A549 (cell line): ENCODE results near the gene ATRAID. TPM values are rescaled to one million over a fixed set of nuclear protein-coding genes. Genes with fewer than 3 reads are reported as not detected.

Experiments used
- ATAC-seq, 2 experiments: fragments of 200-7000 bp in 1 of 2; fragments of >200 bp in 1 of 2; cut with Nextera tagmentation in 1 of 2; cut with Tn5 transposase in 1 of 2; 3 replicates each; pipeline versions ENCODE4 v1.8.0 to v1.9.1; 2018 to 2020; ENCODE audit warnings: mild to moderate bottlenecking in 1 of 2, moderate library complexity in 1 of 2
- CTCF ChIA-PET: fragments of 300-600 bp; sonication (Branson Sonifier 250); formaldehyde crosslinking; extraction: SDS; loops from one replicate; lab custom pipeline; 2021; ENCODE audit warnings: antibody characterized with exemption, inconsistent platforms; lab: Yijun Ruan, JAX
- POLR2A ChIA-PET: fragments of 350-600 bp; formaldehyde crosslinking; extraction: SDS; loops from one replicate; lab custom pipeline; 2021; ENCODE audit warnings: antibody characterized with exemption, inconsistent platforms; lab: Yijun Ruan, JAX
- DNase-seq, 2 experiments: peaks; one replicate each; pipeline versions ENCODE4 v3.0.0 to v3.0.0-alpha.2; 2011 to 2016; ENCODE audit warnings: low read depth in 1 of 2, low spot score in 1 of 2
- FAIRE-seq: peaks from 2 replicates; lab custom pipeline; 2011; peaks lifted over from hg19 to GRCh38; lab: Jason Lieb, UNC
- H3K27ac ChIP-seq, 2 experiments: fragments of >200 bp; sonication (Bioruptor Twin); formaldehyde crosslinking; 3 replicates each; pipeline ENCODE4 v1.5.1; 2016 to 2017
- H3K4me1 ChIP-seq: fragments of >200 bp; sonication (Bioruptor Twin); formaldehyde crosslinking; 3 replicates; pipeline ENCODE4 v1.6.1; 2016
- H3K4me2 ChIP-seq: fragments of >200 bp; sonication (Bioruptor Twin); formaldehyde crosslinking; 3 replicates; pipeline ENCODE4 v1.6.1; 2016
- H3K4me3 ChIP-seq: fragments of >200 bp; sonication (Bioruptor Twin); formaldehyde crosslinking; 3 replicates; pipeline ENCODE4 v1.5.1; 2016
- H3K9me3 ChIP-seq: fragments of >200 bp; sonication (Bioruptor Twin); formaldehyde crosslinking; 3 replicates; pipeline ENCODE4 v1.6.1; 2016
- BHLHE40 ChIP-seq: IDR thresholded peaks from 2 replicates; pipeline ENCODE4 v1.6.1; 2012; ENCODE audit warnings: low read depth, low read length, inconsistent platforms
- CBX8 ChIP-seq: fragments of 200-600 bp; sonication (generic); IDR thresholded peaks from 2 replicates; pipeline ENCODE4 v1.6.1; 2016
- CEBPB ChIP-seq, 2 experiments: fragments of >200 bp in 1 of 2; sonication (Bioruptor Twin) in 1 of 2; formaldehyde crosslinking in 1 of 2; IDR thresholded peaks; 2 replicates each; pipeline ENCODE4 v1.6.1; 2012 to 2016
- E2F6 ChIP-seq: IDR thresholded peaks from 2 replicates; pipeline ENCODE4 v1.6.1; 2012; ENCODE audit warnings: low read depth, borderline replicate concordance
- EP300 ChIP-seq, 2 experiments: fragments of >200 bp; sonication (Bioruptor Twin); formaldehyde crosslinking; IDR thresholded peaks; 2 replicates in 1 of 2; 3 replicates in 1 of 2; pipeline ENCODE4 v1.6.1; 2016 to 2017
- ESRRA ChIP-seq: fragments of 150-350 bp; IDR thresholded peaks from 2 replicates; pipeline ENCODE4 v1.6.1; 2014; ENCODE audit warnings: mild to moderate bottlenecking, low read length, borderline replicate concordance
- FOXS1 ChIP-seq: fragments of 250-450 bp; sonication (Bioruptor Pico); IDR thresholded peaks from 2 replicates; pipeline ENCODE4 v1.5.0; 2020; ENCODE audit warnings: mild to moderate bottlenecking, moderate library complexity
- HDAC2 ChIP-seq: fragments of 200-600 bp; sonication (generic); IDR thresholded peaks from 2 replicates; pipeline ENCODE4 v1.6.1; 2016
- HMGXB4 ChIP-seq: fragments of 250-450 bp; sonication (Bioruptor Pico); IDR thresholded peaks from 2 replicates; pipeline ENCODE4 v1.5.0; 2021; ENCODE audit warnings: mild to moderate bottlenecking, moderate library complexity, borderline replicate concordance
- MAX ChIP-seq: IDR thresholded peaks from 2 replicates; pipeline ENCODE4 v1.6.1; 2012
- PHF8 ChIP-seq: fragments of 200-600 bp; sonication (generic); IDR thresholded peaks from 2 replicates; pipeline ENCODE4 v1.6.1; 2016; ENCODE audit warnings: low read depth, mild to moderate bottlenecking, antibody characterized with exemption, moderate library complexity, borderline replicate concordance
- POLR2A ChIP-seq: IDR thresholded peaks from 2 replicates; pipeline ENCODE4 v1.6.1; 2012; ENCODE audit warnings: mild to moderate bottlenecking, low read length
- RNF2 ChIP-seq: fragments of 200-600 bp; sonication (generic); IDR thresholded peaks from 2 replicates; pipeline ENCODE4 v1.6.1; 2016; ENCODE audit warnings: low read depth, mild to moderate bottlenecking, antibody characterized with exemption, moderate library complexity, borderline replicate concordance
- TFCP2L1 ChIP-seq: fragments of 250-450 bp; sonication (Bioruptor Pico); IDR thresholded peaks from 2 replicates; pipeline ENCODE4 v1.5.0; 2021; ENCODE audit warnings: mild to moderate bottlenecking
- ZC3H11A ChIP-seq: fragments of 450-650 bp; IDR thresholded peaks from 2 replicates; pipeline ENCODE4 v1.6.1; 2014; ENCODE audit warnings: antibody characterized with exemption, mild to moderate bottlenecking
- ZFP36 ChIP-seq: fragments of 450-650 bp; IDR thresholded peaks from 2 replicates; pipeline ENCODE4 v1.6.1; 2014; ENCODE audit warnings: borderline replicate concordance; ENCODE audit not compliant: partially characterized antibody
- WGBS: methylation state at CpG from one replicate; pipeline ENCODE4 v1.1.6; 2017; ENCODE audit errors: missing lambda C conversion rate; 5-methylcytosine and 5-hydroxymethylcytosine counted together
- polyA plus RNA-seq, 4 experiments: library from polyadenylated mRNA; depleted of rRNA in 3 of 4; stranded (reverse); fragments of >200 nt; fragmentation: RNase III in 1 of 4; extraction: RNeasy Plus Mini Kit Qiagen cat#74134 plus additional on column Dnase treatment in 1 of 4; gene quantifications; 2 replicates in 3 of 4; 3 replicates in 1 of 4; pipeline ENCODE4 v1.2.3, GENCODE V29; 2011 to 2017

ATRAID gene
- polyA plus RNA-seq, 2 of the 4 experiments (the other 2 are of a cell fraction): 176 to 346 TPM

- peaks cover 21% of the 10 kb centered on the region for H3K4me1 ChIP-seq
- 1% methylated on average over 36 of the region's 96 CpGs for WGBS
These were observed 50.8 kb downstream of the ATRAID start, which contains the start of gene SLC30A3 for GRCh38 chr2:27262379-27263286. SLC30A3 (minus strand) TSS chr2:27263047; CDS start chr2:27262906, 141 bp downstream.

GRCh38 chr2:27263287-27264252 lies 51.7 kb downstream of the ATRAID start:
- WGBS: 3% methylated on average over 46 of the region's 46 CpGs
- ATAC-seq (peak in 1 of 2 experiments; percentile 5; a peak in 3 of 6 replicates), FAIRE-seq (no peak), DNase-seq (no peak)
- TF ChIP-seq RNF2 (peak; percentile 87), ESRRA (no peak), TFCP2L1 (CRISPR knock-in tag) (no peak), CBX8 (peak; percentile 78), ZC3H11A (no peak), EP300 (IDR thresholded peaks at IDR 0.05) (no peak), E2F6 (0 out of 2 replicates have a peak, but pooled peaks have one; percentile 21)
- peak overlapping the region; percentile 75 for H3K4me3 ChIP-seq
- peak overlapping the region; percentile 94 for H3K4me2 ChIP-seq
- CTCF ChIA-PET: interaction anchor here (0.7 to 14.1 kb wide), 19 partner anchors 8 to 167 kb away, joined by 3 to 302 read pairs (median 5); partner anchors contain the start of genes DNAJC5G, MPV17, TRIM54 and UCN
- H3K9me3 ChIP-seq: no peaks in the 10 kb centered on the region
- peaks cover 21% of the 10 kb centered on the region for H3K4me1 ChIP-seq
- POLR2A ChIA-PET: interaction anchor here (1.1 to 1.4 kb wide), 2 partner anchors 8 to 30 kb away, joined by 4 to 5 read pairs; no protein-coding TSS in a partner anchor
- peak overlapping the region; percentile 28 to 82; a peak in 4 of 6 replicates for H3K27ac ChIP-seq

More at GRCh38 chr2:27262379-27263286, 50.8 kb downstream of the ATRAID start, which contains the start of gene SLC30A3:
- no peak for FAIRE-seq
- peak; percentile 64 to 94 for DNase-seq
- Histone ChIP-seq H3K4me3 (peak within 1 kb of the TSS; percentile 75), H3K27ac (peak within 1 kb of the TSS; percentile 65 to 82), H3K9me3 (no peaks in the 10 kb centered on the region), H3K4me2 (peak within 1 kb of the TSS; percentile 94)
- TF ChIP-seq HMGXB4 (CRISPR knock-in tag) (no peak), CBX8 (peak; percentile 95), POLR2A (peak; percentile 30; the same call in 1 of the 2 replicates), PHF8 (peak; percentile 48; the same call in 1 of the 2 replicates), RNF2 (peak; percentile 99), TFCP2L1 (CRISPR knock-in tag) (no peak), ZFP36 (peak; percentile 15)
- CTCF ChIA-PET: interaction anchor here (0.7 to 14.1 kb wide), 15 partner anchors 8 to 165 kb away, joined by 3 to 302 read pairs (median 5); partner anchors contain the start of genes DNAJC5G, TRIM54 and UCN
- ATAC-seq: peak; percentile 59 to 81
- POLR2A ChIA-PET: interaction anchor here (1.1 to 1.4 kb wide), 2 partner anchors 9 to 31 kb away, joined by 4 to 5 read pairs; no protein-coding TSS in a partner anchor

GRCh38 chr2:27264253-27264752 lies 52.5 kb downstream of the ATRAID start:
- Histone ChIP-seq H3K9me3 (no peaks in the 10 kb centered on the region), H3K4me2 (peak overlapping the region; percentile 94), H3K4me1 (peaks cover 21% of the 10 kb centered on the region), H3K27ac (peak overlapping the region; percentile 32 to 73; a peak in 4 of 6 replicates), H3K4me3 (peak overlapping the region; percentile 75)
- no peak for TF ChIP-seq CEBPB (IDR thresholded peaks at IDR 0.05)
- TF ChIP-seq FOXS1: no peak
- TF ChIP-seq HDAC2: 0 out of 2 replicates have a peak, but pooled peaks have one; percentile 14
- peak; percentile 81 for TF ChIP-seq ZFP36
- peak; percentile 21; the same call in 1 of the 2 replicates for TF ChIP-seq BHLHE40
- peak; percentile 70 for TF ChIP-seq MAX
- DNase-seq: no peak
- 2% methylated on average over 36 of the region's 38 CpGs for WGBS
- POLR2A ChIA-PET: no interaction called here
- CTCF ChIA-PET: interaction anchor here (0.6 to 14.1 kb wide), 33 partner anchors 9 to 302 kb away, joined by 3 to 302 read pairs (median 4); partner anchors contain the start of genes CAD, CGREF1, DNAJC5G and MPV17
- peak; percentile 27 to 52; a peak in 5 of 6 replicates for ATAC-seq
- FAIRE-seq: no peak
